ENCODE data around the gene CS.

Gene CS

GRCh38 chr12:56247923-56248322 is 52.2 kb downstream of the CS start:
- DNase-seq (ENCODE audit: low read depth in 2 of 2): no peak

GRCh38 chr12:56244494-56244893 is 55.6 kb downstream of the CS start:
- DNase-seq (ENCODE audit: low read depth in 2 of 2): no peak

- no peak for DNase-seq (ENCODE audit: low read depth in 2 of 2)
Measured at GRCh38 chr12:56243731-56244181, 56.4 kb downstream of the CS start.

GRCh38 chr12:56242986-56243385 is 57.1 kb downstream of the CS start:
- DNase-seq (ENCODE audit: low read depth in 2 of 2): no peak

GRCh38 chr12:56241424-56242303 is 58.5 kb downstream of the CS start:
- DNase-seq (ENCODE audit: low read depth in 2 of 2): no peak

- DNase-seq (ENCODE audit: low read depth in 2 of 2): no peak
Measured at GRCh38 chr12:56237552-56237951, 62.6 kb downstream of the CS start.

GRCh38 chr12:56236985-56237384 is 63.1 kb downstream of the CS start:
- DNase-seq (ENCODE audit: low read depth in 2 of 2): no peak

- no peak for DNase-seq (ENCODE audit: low read depth in 2 of 2)
Measured at GRCh38 chr12:56236091-56236490, 64.0 kb downstream of the CS start.

GRCh38 chr12:56234746-56235436 is 65.2 kb downstream of the CS start:
- DNase-seq (ENCODE audit: low read depth in 2 of 2): no peak

- no peak for DNase-seq (ENCODE audit: low read depth in 2 of 2)
Measured at GRCh38 chr12:56231184-56231582, 68.9 kb downstream of the CS start.

GRCh38 chr12:56230432-56231183 is 69.5 kb downstream of the CS start:
- no peak for DNase-seq (ENCODE audit: low read depth in 2 of 2)

GRCh38 chr12:56229916-56230431 is 70.2 kb downstream of the CS start, which contains the start of gene SLC39A5:
SLC39A5 (plus strand) TSS chr12:56230051; CDS start chr12:56231275, 1,224 bp downstream.
- no peak for DNase-seq (ENCODE audit: low read depth in 2 of 2)

- no peak for DNase-seq (ENCODE audit: low read depth in 2 of 2)
Measured at GRCh38 chr12:56229082-56229481, 71.0 kb downstream of the CS start.

GRCh38 chr12:56224954-56225353 is 75.2 kb downstream of the CS start:
- DNase-seq (ENCODE audit: low read depth in 2 of 2): no peak

GRCh38 chr12:56224102-56224701 is 75.9 kb downstream of the CS start, which contains the start of gene NABP2:
NABP2 (plus strand) TSS chr12:56224342; CDS start chr12:56224857, 515 bp downstream.
- peak; percentile 97 for DNase-seq (ENCODE audit: low read depth in 2 of 2)

- no peak for DNase-seq (ENCODE audit: low read depth in 2 of 2)
Measured at GRCh38 chr12:56223571-56224101, 76.5 kb downstream of the CS start.

- DNase-seq (ENCODE audit: low read depth in 2 of 2): no peak
Measured at GRCh38 chr12:56222531-56222895, 77.6 kb downstream of the CS start.

GRCh38 chr12:56221757-56222530 is 78.2 kb downstream of the CS start, which contains the start of gene RNF41:
RNF41 (minus strand) TSS chr12:56221922; CDS start chr12:56214047, 7,875 bp downstream.
- peak; percentile 92 to 93 for DNase-seq (ENCODE audit: low read depth in 2 of 2)

Measured in fibroblast of skin of left quadriceps (primary cell).